NCI-H187 (cell line): Measurements from ENCODE around the gene BORCS5.
"Not testable (repeated sequence)": the region's sequence is repeated elsewhere in the genome, so short reads cannot be mapped to it uniquely, and the experiment has no call there.

Source experiments
- DNase-seq, 2 experiments: peaks; one replicate each; lab custom pipeline; 2025; lab: John Stamatoyannopoulos, UW

Gene BORCS5

DNA sequence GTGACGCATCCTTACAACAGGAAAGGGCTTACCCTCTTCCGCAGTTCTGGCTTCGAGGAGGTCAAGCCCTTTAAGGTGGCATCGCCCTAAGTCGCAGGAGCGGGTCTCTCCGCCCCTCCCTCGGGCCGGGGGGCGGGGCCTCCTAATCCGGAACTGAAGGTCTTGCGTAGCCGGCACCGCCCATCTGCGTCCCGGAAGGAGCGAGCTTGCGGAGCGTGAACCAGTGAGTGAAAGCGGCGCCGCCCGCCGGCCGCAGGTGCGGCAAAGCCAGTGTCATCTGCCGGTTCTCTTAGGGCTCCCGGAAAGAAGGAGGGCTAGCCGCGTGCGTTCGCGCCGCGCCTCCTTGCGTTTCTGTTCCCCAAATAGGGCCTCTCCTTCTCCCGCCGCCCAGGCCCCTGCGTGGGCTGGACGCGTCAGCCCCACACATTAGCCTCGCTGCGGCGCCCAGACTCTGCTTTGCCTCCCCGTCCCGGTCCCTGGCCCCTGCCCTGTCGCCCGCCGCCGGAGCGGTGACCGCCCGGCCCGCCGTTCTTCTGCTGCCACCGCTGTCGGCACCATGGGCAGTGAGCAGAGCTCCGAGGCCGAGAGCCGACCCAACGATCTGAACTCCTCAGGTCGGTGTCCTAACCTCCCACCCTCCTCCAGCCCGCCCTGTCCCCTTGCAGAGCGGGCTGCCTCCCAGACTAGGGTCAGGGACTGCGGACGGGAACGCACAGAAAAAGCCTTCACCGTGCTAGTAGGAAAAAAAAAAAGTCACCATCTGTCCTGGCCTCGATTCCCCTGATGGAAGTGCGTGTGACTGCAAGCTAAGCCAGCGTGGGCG, at the start of gene BORCS5:
Gene BORCS5, plus strand, starts transcription at position 183 of the 823 bp plus-strand sequence. Its CDS starts 374 bp downstream, at position 557.
- DNase-seq = peak; percentile 89 to 96

- DNase-seq = not testable (repeated sequence)
These were observed 46.2 kb upstream of the BORCS5 start for GRCh38 chr12:12310695-12311094.

- DNase-seq = no peak
These were observed 41.0 kb upstream of the BORCS5 start for GRCh38 chr12:12315838-12316237.

DNA sequence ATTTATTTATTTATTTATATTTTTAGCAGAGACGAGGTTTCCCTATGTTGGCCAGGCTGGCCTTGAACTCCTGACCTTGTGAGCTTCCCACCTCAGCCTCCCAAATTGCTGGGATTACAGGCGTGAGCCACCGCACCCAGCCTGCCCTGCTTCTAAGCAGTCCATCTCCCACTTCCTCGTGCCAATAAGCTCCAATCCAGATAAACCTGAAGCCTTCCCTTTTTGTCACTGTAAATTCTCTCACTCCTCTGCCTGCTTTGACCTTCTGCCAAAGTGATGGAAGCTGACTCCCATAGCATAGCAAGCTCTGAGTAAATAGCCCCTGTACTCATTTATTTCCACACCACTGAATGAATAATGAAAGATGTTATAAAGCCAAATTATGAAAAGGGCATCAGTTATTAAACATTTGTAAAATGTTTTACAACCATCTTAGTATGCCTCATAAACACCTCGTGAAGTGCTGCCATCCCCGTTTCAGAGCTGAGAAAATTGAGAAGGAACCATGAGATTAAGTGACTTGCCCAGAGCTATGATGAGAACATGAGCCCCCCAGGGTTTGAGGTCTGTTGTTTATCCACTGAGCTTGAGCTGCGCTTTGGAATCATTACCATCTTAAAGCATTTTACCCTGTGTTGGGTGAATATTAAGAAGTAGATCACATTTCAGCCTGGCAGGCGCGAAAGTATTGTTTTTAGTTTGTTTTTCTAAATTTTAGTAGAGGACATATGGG, 37.3 kb upstream of the BORCS5 start:
- DNase-seq = no peak

DNA sequence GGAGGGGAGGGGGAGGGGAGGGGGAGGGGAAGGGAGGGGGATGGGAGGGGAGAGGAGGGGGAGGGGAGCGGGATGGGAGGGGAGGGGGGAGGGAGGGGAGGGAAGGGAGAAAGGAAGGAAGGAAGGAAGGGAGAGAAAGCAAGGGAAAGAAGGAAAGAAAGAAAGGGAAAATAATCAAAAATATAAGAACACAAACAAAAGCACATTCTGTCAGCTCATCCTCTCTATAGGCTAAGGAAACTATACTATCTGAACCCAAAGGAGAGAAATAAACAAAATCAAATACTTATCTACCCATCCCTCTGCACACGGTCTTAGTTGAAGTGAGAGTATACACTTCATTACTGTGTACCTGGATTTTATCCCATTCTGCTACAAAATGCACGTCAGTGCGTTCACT, 33.8 kb upstream of the BORCS5 start:
- DNase-seq = no peak

- DNase-seq = no peak
These were observed 33.3 kb upstream of the BORCS5 start for GRCh38 chr12:12323591-12323990.

GRCh38 chr12:12326262-12326661, 30.6 kb upstream of the BORCS5 start:
- DNase-seq = no peak

DNA sequence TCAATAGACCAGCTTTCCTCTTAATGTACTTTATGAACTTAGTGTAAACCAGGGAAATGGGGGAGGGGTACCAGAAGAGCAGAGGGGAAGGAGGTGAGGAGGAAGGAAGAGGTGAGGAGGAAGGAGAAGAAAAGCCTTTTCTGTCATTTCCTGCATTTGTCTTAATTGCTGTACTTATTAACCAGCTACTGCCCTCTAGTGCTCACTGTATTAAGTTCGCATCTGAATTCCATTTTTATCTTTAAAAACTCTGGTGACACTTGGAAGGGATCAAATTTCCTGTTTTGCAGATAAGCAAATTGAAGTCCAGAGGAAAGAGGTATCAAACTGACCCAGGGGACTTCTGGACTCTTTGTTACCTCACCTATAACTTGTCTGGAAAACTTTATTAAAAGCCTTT, 29.1 kb upstream of the BORCS5 start:
- peak in 1 of 2 experiments; percentile 17 for DNase-seq

- no peak for DNase-seq
These were observed 25.6 kb upstream of the BORCS5 start for GRCh38 chr12:12331244-12331771.

DNA sequence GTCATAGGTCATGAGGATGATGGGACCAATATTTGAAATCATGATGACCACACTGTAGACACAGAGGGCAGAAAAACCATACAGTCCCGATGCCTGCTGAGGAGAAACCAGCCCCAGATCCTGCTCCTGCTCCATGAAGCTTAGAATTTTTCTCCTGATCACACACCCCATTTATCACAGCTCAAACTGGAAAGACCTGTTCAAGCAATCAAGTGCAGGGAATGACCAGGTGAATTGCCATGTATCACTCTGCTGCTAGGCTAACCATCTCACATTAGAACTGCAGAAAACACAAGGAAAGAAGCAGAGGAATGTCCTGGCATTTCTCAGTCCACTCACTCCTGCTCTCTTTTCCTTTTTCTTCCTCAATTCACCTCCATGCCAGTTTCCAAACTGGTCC, 25.0 kb upstream of the BORCS5 start:
- DNase-seq = no peak

DNA sequence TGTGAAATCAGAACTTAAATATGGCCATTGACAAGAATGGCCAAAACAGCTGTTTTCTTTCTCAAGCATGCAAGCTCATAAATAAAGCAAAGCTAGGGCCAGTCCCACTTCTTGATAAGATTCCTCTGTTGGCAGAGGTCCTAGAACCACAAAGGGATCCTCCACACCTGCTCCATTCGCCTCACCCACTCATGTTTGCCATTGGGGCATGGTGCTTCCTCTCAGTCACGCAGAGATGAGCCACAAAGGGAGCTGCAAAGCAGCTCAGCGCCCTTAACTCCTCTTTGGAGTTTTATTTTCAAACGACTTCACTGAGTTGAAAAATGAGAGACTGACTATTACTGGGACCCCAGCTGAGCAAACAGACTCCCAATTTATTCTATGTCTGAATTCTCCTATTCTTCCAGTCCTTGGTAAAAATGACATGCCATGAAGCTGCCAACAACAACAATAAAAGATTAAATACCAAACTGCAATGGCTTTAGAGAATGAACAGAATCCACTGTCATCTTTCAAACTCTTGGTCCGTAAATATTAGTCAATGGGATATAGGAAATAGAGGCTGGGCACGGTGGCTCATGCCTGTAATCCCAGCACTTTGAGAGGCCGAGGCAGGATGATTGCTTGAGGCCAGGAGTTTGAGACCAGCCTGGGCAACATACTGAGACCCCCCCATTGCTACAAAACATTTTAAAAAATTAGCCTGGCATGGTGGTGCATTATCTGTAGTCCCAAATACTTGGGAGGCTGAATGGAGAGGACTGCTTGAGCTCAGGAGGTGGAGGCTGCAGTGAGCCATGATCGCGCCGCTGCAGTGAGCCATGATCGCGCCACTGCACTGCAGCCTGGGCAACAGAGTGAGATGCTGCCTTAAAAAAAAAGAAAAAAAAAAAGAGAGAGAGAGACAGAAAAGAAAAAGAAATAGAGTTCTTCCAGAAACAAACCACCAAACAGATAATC, 23.2 kb upstream of the BORCS5 start:
- peak; percentile 88 to 91 for DNase-seq

- DNase-seq = peak; percentile 15 to 47
These were observed 22.4 kb upstream of the BORCS5 start for GRCh38 chr12:12334367-12335040.

DNA sequence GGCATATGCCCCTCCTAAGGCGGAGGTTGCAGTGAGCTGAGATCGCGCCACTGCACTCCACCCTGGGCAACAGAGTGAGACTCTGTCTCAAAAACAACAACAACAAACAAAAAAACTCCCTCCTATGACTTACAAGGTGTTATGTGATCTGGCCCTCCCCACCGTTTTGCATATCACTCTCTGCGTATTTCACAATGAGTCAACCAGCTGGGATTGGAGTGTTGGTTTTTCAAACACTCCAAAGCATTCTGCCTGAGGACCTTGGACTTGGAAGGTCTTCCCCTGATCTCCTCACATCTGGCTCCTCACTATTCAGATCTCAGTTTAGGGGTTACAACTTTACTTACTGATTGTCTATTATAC, 20.8 kb upstream of the BORCS5 start:
- no peak for DNase-seq

DNA sequence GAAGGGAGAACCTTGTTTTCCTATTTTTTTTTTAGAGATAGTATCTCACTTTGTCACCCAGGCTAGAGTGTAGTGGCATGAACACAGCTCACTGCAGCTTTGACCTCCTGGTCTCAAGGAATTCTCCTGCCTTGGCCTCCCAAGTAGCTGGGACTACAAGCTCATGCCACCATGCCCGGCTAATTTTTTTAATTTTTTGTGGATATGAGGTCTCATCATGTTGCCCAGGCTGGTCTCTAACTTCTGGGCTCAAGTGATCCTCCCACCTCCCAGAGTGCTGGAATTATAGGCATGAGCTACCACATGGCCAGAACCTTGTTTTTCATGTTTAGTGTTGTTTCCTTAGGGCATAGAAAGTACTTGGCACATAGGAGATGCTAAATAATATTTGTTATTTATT, 20.4 kb upstream of the BORCS5 start:
- DNase-seq = no peak

DNA sequence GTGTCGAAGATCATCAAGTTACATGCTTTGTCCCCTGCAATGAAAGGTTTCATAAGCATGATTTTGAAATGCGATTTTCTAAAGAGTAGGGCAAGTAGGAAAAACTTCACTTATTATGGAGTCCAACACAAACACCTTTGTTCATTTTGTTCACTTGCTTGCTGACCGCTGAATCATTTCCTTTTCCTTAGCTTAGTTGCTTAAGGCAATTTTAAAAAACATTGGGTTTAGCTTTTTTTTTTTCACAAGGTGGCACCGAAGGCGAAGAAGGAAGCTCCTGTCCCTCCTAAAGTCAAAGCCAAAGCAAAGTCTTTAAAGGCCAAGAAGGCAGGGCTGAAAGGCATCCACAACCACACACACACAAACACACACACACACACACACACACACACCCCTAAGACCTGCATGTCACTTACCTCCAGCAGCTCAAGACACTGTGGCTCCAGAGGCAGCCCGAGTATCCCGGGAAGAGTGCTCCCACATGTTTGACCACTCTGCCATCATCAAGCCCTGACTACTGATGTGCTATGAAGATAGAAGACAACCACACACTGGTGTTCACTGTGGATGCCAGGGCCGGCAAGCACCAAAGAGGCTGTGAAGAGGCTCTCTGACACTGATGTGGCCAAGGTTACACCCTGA, 18.2 kb upstream of the BORCS5 start:
- DNase-seq = no peak

GRCh38 chr12:12349711-12350665, 6.9 kb upstream of the BORCS5 start, which contains the start of gene MANSC1:
Gene MANSC1, minus strand, starts transcription at chr12:12350242. Its CDS starts 6,928 bp downstream, at chr12:12343314.
- DNase-seq = peak; percentile 36 to 51

DNA sequence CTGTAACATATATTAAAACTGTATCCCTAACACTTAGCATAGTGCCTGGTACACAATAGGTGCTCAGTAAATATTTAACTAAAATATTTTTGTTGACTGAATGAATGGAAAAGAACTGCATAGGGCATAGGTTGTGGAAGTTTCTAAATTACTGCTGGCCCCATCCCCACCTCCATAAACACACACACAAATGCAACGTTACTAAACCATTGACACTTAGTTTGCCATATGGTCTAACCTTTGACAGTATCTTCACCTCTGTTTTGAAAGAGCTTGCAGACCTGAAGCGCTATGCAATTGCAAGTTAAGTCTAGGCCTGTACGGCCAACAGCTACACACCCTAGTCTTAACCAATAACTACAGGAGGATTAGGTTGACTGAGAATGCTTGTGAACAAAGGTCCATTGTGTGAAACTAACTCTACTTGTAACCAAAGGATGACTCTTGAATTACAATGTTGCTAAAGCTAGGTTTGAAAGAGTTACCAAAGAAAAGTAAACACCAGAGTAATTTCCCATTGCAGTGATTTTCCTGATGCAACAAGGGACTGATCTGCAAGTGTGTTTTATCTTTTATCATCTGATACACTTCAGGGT, 5.9 kb upstream of the BORCS5 start:
- DNase-seq = no peak

GRCh38 chr12:12351468-12352185, 5.3 kb upstream of the BORCS5 start:
- not testable (repeated sequence) for DNase-seq
